Activated T-cell treated with anti-CD3 and anti-CD28 coated beads, Interleukin-2, amount 50 U/mL, for 1 hour (primary cell): ENCODE results near the gene CGREF1.
A peak's percentile ranks its signal among the peaks of the same experiment; 100 is the strongest.

Source experiments
- DNase-seq: peaks from one replicate; pipeline ENCODE4 v3.0.0-alpha.2; 2020

Gene CGREF1

DNA sequence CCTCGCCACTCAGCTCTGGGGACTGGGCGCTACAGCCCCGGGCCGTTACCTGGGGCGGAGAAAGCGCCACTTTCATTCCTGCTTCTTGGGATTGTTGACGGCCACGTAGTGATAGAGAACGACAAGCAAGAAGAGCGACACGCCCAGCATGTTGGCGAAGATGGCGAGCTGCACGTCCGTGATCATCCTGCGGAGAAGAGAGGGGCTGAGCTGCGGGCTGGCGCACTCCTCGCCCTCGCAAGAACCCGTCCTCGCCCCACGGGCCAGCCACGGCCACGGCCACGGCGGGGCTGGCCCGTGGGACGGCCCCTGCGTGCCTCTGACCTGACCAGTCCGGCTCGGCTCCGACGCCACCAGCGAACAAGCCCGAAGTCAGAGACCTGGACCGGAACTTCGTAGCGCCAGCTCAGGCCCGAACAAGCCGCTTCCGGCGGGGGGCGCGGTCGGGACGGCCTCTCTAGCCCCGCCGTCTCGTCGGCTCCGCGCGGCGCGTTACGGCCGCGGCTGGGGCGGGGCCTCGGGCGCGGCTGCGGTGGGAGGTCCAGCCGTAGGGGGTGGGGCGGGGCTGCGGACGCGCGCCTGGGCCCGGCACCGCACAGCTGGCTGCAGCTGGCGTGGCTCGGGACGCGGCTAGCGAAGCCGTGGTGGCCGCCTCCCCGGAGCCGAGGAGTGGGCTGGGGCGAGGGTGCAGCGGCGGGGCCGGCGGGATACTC is 47.5 kb downstream of the CGREF1 start, which contains the start of gene OST4:
Gene OST4 (minus strand): TSS at position 378 of the 713 bp plus-strand sequence.
- peak; percentile 91 for DNase-seq

- DNase-seq, result no peak
These were observed 48.2 kb downstream of the CGREF1 start for GRCh38 chr2:27070653-27071276.

GRCh38 chr2:27069961-27070618 is 48.8 kb downstream of the CGREF1 start:
- no peak for DNase-seq

GRCh38 chr2:27069436-27069835 is 49.5 kb downstream of the CGREF1 start:
- no peak for DNase-seq

GRCh38 chr2:27067385-27067784 is 51.5 kb downstream of the CGREF1 start:
- no peak for DNase-seq

- no peak for DNase-seq
These were observed 53.8 kb downstream of the CGREF1 start for GRCh38 chr2:27065128-27065527.

GRCh38 chr2:27060323-27060722 is 58.6 kb downstream of the CGREF1 start:
- DNase-seq, result no peak

GRCh38 chr2:27059141-27059820 is 59.6 kb downstream of the CGREF1 start:
- DNase-seq, result no peak

GRCh38 chr2:27058210-27058609 is 60.7 kb downstream of the CGREF1 start:
- DNase-seq, result no peak

- no peak for DNase-seq
These were observed 61.7 kb downstream of the CGREF1 start for GRCh38 chr2:27057184-27057583.

- DNase-seq, result no peak
These were observed 64.2 kb downstream of the CGREF1 start for GRCh38 chr2:27054721-27055120.

DNA sequence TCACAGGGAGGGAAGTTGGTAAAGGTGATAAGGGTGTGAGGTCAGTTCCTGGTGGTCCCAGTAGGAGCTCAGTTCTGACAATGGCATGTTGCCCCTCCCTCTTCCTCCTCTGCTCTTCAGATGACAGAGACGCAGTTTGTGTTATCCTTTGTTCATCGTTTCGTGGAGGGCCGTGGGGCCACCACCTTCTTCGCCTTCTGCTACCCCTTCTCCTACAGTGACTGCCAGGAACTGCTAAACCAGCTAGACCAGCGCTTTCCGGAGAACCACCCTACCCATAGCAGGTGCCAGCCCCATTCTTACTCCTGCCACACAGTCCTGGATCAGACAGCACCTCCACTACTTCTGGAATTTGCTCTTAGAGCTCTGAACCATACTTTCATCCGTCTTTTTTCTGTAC is 65.2 kb downstream of the CGREF1 start:
- no peak for DNase-seq

- DNase-seq, result no peak
These were observed 65.6 kb downstream of the CGREF1 start for GRCh38 chr2:27053321-27053720.

DNA sequence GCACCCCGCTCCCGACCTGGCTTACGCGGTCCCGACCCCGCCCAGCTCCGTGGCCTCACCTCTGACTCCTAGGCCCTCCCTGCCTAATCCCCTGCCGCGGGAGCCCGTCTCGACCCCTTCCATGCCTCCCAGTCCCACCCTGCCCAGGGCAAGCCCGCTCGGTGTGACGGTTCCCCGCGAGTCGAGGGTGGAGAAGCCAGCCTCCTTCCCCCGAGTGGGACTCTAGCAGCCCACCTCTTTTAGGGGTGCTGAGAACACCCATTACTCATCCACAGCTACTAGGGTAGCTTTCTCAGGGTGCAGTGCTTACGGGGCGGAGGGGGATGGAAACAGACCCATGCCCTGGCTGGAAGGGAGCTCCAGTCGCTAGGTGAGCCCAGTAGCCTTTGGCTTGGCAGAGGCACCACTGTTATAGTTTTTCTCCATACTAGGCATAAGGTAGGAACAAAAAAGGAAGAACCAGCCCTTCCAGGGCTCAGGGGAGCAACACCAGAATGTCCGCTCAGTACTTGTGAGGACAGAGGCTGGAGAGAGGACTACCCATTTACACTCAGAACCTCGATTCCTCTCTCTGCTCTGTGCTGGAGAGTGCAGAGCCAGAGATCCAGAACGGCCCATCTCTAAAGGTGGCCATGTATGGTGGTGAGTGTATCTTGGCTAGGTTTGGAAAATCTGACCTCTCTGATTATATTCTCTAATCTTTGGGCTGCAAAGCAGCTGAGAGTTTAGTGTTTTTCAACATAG is 66.9 kb downstream of the CGREF1 start:
- no peak for DNase-seq

- DNase-seq, result peak; percentile 99
These were observed 67.7 kb downstream of the CGREF1 start, which contains the start of gene AGBL5 for GRCh38 chr2:27050996-27051901. Gene AGBL5, plus strand, starts transcription at chr2:27051668. Its CDS starts 1,291 bp downstream, at chr2:27052959.
